NB4 (cell line): Measurements from ENCODE around the gene CCDC33.

Experiments
- DNase-seq: peaks from one replicate; pipeline ENCODE4 v3.0.0; 2010; ENCODE audit warnings: low read depth
- H3K4me3 ChIP-seq: one replicate; pipeline ENCODE4 v1.5.1; 2011; ENCODE audit warnings: mild to moderate bottlenecking, low read depth, low read length, moderate library complexity
- CTCF ChIP-seq: IDR thresholded peaks from one replicate; pipeline ENCODE4 v1.5.1; 2012; ENCODE audit warnings: low read depth, low read length
- MAX ChIP-seq: IDR thresholded peaks from 2 replicates; pipeline ENCODE4 v1.6.1; 2011; ENCODE audit warnings: low read depth, low read length
- MYC ChIP-seq: IDR thresholded peaks from 2 replicates; pipeline ENCODE4 v1.6.1; 2011; ENCODE audit warnings: low read depth, low read length
- POLR2A ChIP-seq: IDR thresholded peaks from 2 replicates; pipeline ENCODE4 v1.6.1; 2011; ENCODE audit warnings: mild to moderate bottlenecking; ENCODE audit not compliant: insufficient read length; ENCODE audit errors: extremely low read depth

Gene CCDC33

GRCh38 chr15:74294010-74294409, 57.9 kb downstream of the CCDC33 start:
- no peak for DNase-seq

GRCh38 chr15:74295800-74296199, 59.7 kb downstream of the CCDC33 start:
- peak; percentile 37 for DNase-seq
- no peak for TF ChIP-seq MAX
- peak; percentile 6 for TF ChIP-seq CTCF
- no peak for TF ChIP-seq POLR2A
- no peak for TF ChIP-seq MYC
- no peak overlapping the region for H3K4me3 ChIP-seq

More at GRCh38 chr15:74294010-74294409, 57.9 kb downstream of the CCDC33 start:
- no peak overlapping the region for H3K4me3 ChIP-seq
- TF ChIP-seq CTCF: no peak
- no peak for TF ChIP-seq POLR2A
- no peak for TF ChIP-seq MAX
- no peak for TF ChIP-seq MYC

- no peak for DNase-seq
- no peak for TF ChIP-seq POLR2A
- no peak for TF ChIP-seq CTCF
- no peak for TF ChIP-seq MAX
- no peak for TF ChIP-seq MYC
- H3K4me3 ChIP-seq: no peak overlapping the region
These were observed 61.8 kb downstream of the CCDC33 start for GRCh38 chr15:74297887-74298286.

- no peak for TF ChIP-seq POLR2A
- no peak for TF ChIP-seq CTCF
- no peak for TF ChIP-seq MAX
- no peak for TF ChIP-seq MYC
- peak; percentile 42 for DNase-seq
- H3K4me3 ChIP-seq: no peak overlapping the region
These were observed 64.1 kb downstream of the CCDC33 start for GRCh38 chr15:74300057-74300795.

- DNase-seq: no peak
- TF ChIP-seq MAX (no peak), CTCF (no peak), MYC (no peak), POLR2A (no peak)
- H3K4me3 ChIP-seq: no peak overlapping the region
These were observed 65.6 kb downstream of the CCDC33 start for GRCh38 chr15:74301583-74302361.
